SH-SY5Y (cell line): Measurements from ENCODE around the gene RTN4R.

Source experiments
- GATA2 ChIP-seq: IDR thresholded peaks from 2 replicates; pipeline ENCODE4 v1.6.1; 2011; ENCODE audit warnings: mild to moderate bottlenecking, low read depth, low read length
- GATA3 ChIP-seq: IDR thresholded peaks from 2 replicates; pipeline ENCODE4 v1.6.1; 2011; ENCODE audit warnings: low read depth, mild to moderate bottlenecking, low read length, moderate library complexity

DNA sequence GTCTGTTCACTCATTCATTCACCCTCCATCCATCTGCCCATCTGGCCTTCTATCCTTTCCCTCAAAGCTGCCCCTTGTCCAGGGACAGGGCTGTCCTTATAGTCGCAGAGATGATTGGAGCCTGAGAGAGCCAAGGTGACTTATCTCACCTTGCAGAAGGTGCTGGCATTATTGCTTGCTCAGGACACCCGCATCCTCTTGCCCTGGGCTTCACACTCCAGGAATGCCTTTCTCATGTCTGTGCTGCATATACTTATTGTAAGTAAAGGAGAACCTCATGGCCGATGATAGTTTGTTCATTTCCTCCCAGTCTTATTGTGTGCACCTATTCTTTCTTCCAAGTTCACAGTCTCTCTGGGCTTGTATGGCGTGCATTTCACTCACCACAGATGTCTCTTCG is 68.2 kb downstream of the RTN4R start:
- TF ChIP-seq GATA2 (no peak), GATA3 (no peak)
